Measurements from ENCODE around the gene ZSWIM5.
"Not testable (repeated sequence)": the region's sequence is repeated elsewhere in the genome, so short reads cannot be mapped to it uniquely, and the experiment has no call there.

Gene ZSWIM5

GRCh38 chr1:45206808-45207623, 611 bp upstream of the ZSWIM5 start:
- peak in 7 of 42 donors; percentile 6 to 33 (median 10) for DNase-seq
- intact Hi-C loops (cut with DNase I) = loop anchor here (10.0 kb wide), 2 partner anchors 192 to 288 kb away; partner anchors contain the start of genes HECTD3, TESK2 and UROD

DNA sequence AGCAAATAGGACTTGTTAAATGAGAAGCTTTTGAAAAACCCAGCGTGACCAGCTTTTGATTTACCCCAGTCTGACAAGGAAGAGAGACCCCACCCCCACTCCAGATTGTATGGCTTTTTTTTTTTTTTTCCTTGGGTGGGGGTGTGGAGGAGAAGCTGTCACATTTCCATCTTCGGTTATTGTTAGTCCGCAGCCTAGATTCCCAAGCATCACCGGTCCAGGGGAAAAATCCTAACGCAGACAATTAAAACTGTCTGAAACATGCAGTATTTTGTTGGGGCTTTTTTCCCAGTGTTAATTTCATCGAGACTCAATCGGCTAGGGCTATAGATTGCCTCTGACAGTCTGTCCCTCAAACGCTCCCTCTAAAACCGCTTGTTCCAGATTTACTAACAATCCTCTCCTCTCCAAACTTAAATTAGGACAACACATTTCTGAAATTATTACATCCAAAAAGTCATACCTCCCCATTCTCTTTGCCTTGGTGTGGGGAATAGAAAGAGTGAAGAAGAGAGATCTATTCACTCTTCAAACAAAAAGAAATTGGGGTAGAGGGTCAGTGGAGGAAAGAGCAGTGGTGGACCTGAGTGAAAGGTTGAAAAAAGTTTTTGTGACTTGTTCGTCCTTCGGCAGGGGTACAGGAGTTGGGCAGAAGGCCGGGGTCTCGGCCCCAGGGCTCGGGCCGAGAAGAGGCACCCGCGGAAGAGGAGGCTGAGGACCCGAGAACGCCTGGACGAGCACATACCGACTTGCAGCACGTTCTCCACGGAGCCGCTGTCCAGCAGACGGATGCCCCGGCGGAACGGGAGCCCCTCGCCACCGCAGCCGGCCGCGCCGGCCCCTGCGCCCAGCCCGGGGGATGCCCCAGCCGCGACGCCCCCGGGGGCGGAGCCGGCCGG, 1.1 kb downstream of the ZSWIM5 start:
- intact Hi-C loops (cut with DNase I) = loop anchor here (10.0 kb wide), 2 partner anchors 190 to 290 kb away; partner anchors contain the start of genes HECTD3, TESK2 and UROD
- peak in 40 of 42 donors; percentile 18 to 75 (median 47) for DNase-seq

GRCh38 chr1:45200906-45201500, 5.4 kb downstream of the ZSWIM5 start:
- intact Hi-C loops (cut with DNase I) = loop anchor here (10.0 kb wide), 2 partner anchors 186 to 294 kb away; partner anchors contain the start of genes HECTD3, TESK2 and UROD
- no peak for DNase-seq

GRCh38 chr1:45200435-45200834, 6.0 kb downstream of the ZSWIM5 start:
- DNase-seq = no peak
- intact Hi-C loops (cut with DNase I) = loop anchor here (10.0 kb wide), 2 partner anchors 186 to 294 kb away; partner anchors contain the start of genes HECTD3, TESK2 and UROD

- intact Hi-C loops (cut with DNase I) = no loop called here
- no peak for DNase-seq
Observed at GRCh38 chr1:45198185-45198584, 8.2 kb downstream of the ZSWIM5 start.

DNA sequence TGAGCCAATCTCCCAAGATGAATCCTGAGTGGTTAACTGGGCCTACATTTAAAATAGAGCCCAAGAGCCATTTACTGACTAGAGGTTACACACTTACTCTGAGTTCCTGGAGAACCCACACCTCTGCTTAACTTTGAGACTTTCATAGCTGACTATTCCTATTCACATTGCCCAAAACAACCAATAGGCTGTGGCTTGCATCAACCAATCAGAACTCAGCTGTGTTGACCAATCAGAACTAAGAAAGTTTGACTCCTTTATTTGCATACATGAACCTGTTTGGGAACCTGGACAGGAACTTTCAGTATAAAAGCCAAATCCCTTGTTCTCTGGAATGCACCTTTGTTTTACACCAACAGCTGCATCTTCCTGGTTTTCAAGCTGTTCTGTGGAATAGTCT, 9.5 kb downstream of the ZSWIM5 start:
- intact Hi-C loops (cut with DNase I) = no loop called here

GRCh38 chr1:45191418-45191783, 15.0 kb downstream of the ZSWIM5 start:
- intact Hi-C loops (cut with DNase I) = no loop called here

More for the DNA sequence above, 9.5 kb downstream of the ZSWIM5 start:
- no peak for DNase-seq

DNA sequence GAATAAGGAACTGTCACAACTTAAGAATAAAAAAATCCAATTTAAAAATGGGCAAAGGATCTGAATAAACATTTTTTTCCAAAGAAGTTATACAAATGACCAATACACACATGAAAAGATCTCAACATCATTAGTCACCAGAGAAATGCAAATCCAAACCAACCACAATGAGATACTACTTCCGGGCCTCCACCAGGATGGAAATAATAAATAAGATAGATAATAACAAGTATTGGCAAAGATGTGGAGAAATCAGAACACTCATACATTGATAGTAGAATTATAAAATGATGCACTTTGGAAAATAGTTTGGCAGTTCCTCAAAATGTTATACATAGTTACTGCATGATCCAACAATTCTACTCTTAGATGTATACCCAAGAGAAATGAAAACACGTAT, 18.7 kb downstream of the ZSWIM5 start:
- intact Hi-C loops (cut with DNase I) = no loop called here
- no peak for DNase-seq

More at GRCh38 chr1:45191418-45191783, 15.0 kb downstream of the ZSWIM5 start:
- no peak for DNase-seq

- intact Hi-C loops (cut with DNase I) = not testable (repeated sequence)
Observed at GRCh38 chr1:45179918-45180519, 26.4 kb downstream of the ZSWIM5 start.

DNA sequence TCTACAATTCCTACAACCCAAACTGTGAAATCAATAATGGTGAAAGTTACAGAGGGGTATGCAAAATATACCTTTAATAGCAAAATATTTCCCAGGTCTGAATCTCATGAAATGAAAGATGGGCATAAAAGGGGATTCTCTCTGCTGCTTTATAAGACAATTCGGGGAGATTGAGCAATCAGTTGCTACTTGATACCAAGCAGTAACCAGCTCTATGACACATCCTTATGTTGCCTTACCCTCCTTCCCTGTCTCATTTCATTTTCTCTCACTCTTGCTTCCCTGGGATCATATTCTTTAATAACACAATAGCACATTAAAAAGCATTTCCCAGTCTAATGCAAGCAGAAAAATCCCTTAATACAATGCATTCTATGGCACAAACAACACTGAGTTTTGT, 29.0 kb downstream of the ZSWIM5 start:
- intact Hi-C loops (cut with DNase I) = no loop called here

More at GRCh38 chr1:45179918-45180519, 26.4 kb downstream of the ZSWIM5 start:
- not testable (repeated sequence) for DNase-seq

DNA sequence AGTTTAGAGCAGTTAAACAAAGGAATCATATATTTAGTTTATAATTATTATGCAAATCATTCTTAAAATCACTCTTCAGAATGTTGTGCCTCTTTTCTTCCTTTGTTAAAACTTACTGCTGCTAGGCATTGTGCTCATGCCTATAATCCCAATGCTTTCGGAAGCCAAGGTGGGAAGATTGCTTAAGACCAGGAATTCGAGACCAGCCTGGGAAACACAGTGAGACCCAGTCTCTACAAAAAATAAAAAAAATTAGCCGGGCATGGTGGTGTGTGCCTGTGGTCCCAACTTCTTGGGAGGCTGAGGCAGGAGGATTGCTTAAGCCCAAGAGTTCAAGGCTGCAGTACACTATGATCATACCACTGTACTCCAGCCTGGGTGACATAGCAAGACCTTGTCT, 33.6 kb downstream of the ZSWIM5 start:
- no peak for DNase-seq
- intact Hi-C loops (cut with DNase I) = no loop called here

More for the DNA sequence above, 29.0 kb downstream of the ZSWIM5 start:
- no peak for DNase-seq

DNA sequence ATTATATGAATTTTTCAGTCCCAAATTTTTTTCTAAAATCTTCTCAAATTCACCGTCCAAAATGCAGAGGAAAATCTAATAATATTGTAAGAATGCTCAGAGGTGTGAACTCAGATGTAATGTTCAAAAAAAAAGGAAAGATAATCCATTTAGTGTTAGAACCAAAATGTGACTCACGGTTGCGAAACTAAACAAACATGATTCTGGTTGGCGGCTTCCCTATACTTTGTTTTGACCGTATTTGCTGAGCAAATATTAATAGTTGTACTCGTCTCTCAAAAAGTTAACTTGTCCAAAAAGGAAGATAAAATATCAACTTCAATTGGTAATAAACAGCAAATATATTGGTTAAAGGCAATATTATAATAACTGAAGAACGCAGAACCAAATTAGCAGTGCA, 34.4 kb downstream of the ZSWIM5 start:
- DNase-seq = no peak
- intact Hi-C loops (cut with DNase I) = no loop called here

- DNase-seq = no peak
- intact Hi-C loops (cut with DNase I) = no loop called here
Observed at GRCh38 chr1:45171575-45171974, 34.8 kb downstream of the ZSWIM5 start.

DNA sequence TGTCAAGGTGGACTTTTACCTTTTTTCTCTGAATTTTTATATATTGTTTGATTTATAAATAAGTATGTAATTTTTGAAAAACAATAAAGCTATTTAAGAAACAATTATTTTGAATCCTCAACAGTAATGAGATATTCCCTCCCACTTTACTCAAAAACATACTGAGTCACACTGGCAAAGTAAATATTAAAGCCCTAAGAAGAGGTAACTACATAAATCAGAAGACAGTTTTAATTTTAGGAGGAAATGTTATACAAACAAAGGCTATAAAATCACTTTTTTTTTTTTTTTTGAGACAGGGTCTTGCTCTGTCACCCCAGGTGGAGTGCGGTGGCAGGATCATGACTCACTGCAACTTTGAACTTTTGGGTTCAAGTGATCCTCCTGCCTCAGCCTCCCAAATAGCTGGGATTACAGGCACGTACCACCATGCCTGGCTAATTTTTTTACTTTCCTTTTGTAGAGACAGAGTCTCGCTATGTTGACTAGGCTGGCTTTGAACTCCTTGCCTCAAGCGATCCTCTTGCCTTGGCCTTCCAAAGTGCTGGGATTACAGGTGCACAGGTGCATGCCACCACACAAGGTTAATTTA, 36.2 kb downstream of the ZSWIM5 start:
- intact Hi-C loops (cut with DNase I) = no loop called here
- no peak for DNase-seq

DNA sequence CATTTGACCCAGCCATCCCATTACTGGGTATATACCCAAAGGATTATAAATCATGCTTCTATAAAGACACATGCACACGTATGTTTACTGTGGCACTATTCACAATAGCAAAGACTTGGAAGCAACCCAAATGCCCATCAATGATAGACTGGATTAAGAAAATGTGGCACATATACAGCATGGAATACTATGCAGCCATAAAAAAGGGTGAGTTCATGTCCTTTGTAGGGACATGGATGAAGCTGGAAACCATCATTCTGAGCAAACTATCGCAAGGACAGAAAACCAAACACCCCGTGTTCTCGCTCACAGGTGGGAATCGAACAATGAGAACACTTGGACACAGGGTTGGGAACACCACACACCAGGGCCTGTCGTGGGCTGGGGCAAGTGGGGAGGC, 38.5 kb downstream of the ZSWIM5 start:
- DNase-seq; intact Hi-C loops (cut with DNase I): not testable (repeated sequence)

DNA sequence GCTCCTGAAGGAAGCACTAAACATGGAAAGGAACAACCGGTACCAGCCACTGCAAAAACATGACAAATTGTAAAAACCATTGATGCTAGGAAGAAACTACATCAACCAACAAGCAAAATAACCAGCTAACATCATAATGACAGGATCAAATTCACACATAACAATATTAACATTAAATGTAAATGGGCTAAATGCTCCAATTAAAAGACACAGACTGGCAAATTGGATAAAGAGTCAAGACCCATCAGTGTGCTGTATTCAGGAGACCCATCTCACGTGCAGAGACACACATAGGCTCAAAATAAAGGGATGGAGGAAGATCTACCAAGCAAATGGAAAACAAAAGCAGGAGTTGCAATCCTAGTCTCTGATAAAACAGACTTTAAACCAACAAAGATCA, 42.1 kb downstream of the ZSWIM5 start:
- intact Hi-C loops (cut with DNase I); DNase-seq: not testable (repeated sequence)

GRCh38 chr1:45163111-45163510, 43.3 kb downstream of the ZSWIM5 start:
- intact Hi-C loops (cut with DNase I); DNase-seq: not testable (repeated sequence)

All from head of caudate nucleus (tissue), 42 donors.